ENCODE data around the gene GOT1. TPM values are rescaled to one million over a fixed set of nuclear protein-coding genes. Genes with fewer than 3 reads are reported as not detected.

The GOT1 gene
- total and polyA plus RNA-seq, 2 of the 8 experiments (the other 6 are each of a cell fraction or from before 2014, with no cell fraction given), result 16.7 to 47.0 TPM

DNA sequence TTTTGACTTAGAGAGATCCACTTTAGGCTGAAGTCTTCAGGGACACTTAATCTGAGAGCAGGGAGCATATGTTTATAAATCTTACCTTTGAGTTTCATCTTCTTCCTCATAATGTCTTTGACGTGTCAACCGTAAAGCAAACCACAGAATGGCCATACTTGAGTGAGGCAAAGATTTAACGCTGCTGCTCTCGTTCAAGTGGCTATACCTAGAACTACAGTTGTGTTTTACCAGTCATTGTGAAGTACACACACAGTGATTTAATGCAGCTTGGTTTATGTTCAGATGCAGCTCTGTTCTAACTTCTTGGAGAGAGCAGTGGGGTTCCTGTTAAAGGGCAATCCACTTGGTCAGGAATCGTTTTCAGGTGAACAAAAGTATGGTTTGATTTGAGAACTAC is 39.9 kb upstream of the GOT1 start:
- no peak for DNase-seq (ENCODE audit: low read depth in 1 of 2, low spot score in 2 of 2)
- Histone ChIP-seq H2AFZ (ENCODE audit: low read length) (no peak overlapping the region), H3K56ac (replicated peaks; ENCODE audit: insufficient read length, low read depth, low read length) (no peak overlapping the region), H3K18ac (ENCODE audit: extremely low read depth, low read length) (no peak overlapping the region), H4K20me1 (replicated peaks in 1 of 2; ENCODE audit: control insufficient read depth in 1 of 2, insufficient read depth in 2 of 2, low read length in 2 of 2) (no peaks in the 10 kb centered on the region), H2AK5ac (ENCODE audit: low read depth, low read length) (no peak overlapping the region), H3K9ac (replicated peaks in 1 of 4; ENCODE audit: extremely low read depth in 1 of 4, low read depth in 3 of 4, low read length in 3 of 4) (no peak overlapping the region), H3K14ac (ENCODE audit: insufficient read length) (no peak overlapping the region), H3K9me3 (ENCODE audit: insufficient read depth in 2 of 2, low read depth in 1 of 2, low read length in 1 of 2) (no peaks in the 10 kb centered on the region), H3K23ac (ENCODE audit: insufficient read length) (no peak overlapping the region), H3K36me3 (ENCODE audit: control insufficient read depth in 2 of 4, insufficient read depth in 4 of 4, low read length in 3 of 4) (no peaks in the 10 kb centered on the region), H3K23me2 (ENCODE audit: low read depth, low read length) (no peaks in the 10 kb centered on the region), H3K79me2 (ENCODE audit: control insufficient read depth in 1 of 2, insufficient read depth in 2 of 2, low read length in 2 of 2) (no peaks in the 10 kb centered on the region), H3K79me1 (ENCODE audit: low read depth, low read length) (no peaks in the 10 kb centered on the region), H3K4me2 (ENCODE audit: insufficient read depth in 1 of 2, low read depth in 2 of 2, low read length in 2 of 2) (no peak overlapping the region), H2BK12ac (ENCODE audit: low read depth, low read length) (no peak overlapping the region), H2BK20ac (ENCODE audit: low read length) (no peak overlapping the region), H4K5ac (ENCODE audit: insufficient read length, low read depth, low read length) (no peak overlapping the region), H4K91ac (replicated peaks; ENCODE audit: insufficient read length, low read length) (no peak overlapping the region), H4K8ac (ENCODE audit: extremely low read depth, insufficient read depth, low read length) (no peak overlapping the region), H3K4me1 (replicated peaks in 1 of 4; ENCODE audit: control insufficient read depth in 3 of 4, insufficient read depth in 4 of 4, low read length in 3 of 4) (no peaks in the 10 kb centered on the region), H3K4ac (replicated peaks; ENCODE audit: insufficient read length, low read depth, low read length) (no peak overlapping the region), H2BK15ac (ENCODE audit: low read length) (no peak overlapping the region), H2BK5ac (ENCODE audit: low read depth, low read length) (no peak overlapping the region), H2BK120ac (replicated peaks; ENCODE audit: low read depth, low read length) (no peak overlapping the region), H3K27me3 (replicated peaks in 1 of 4; ENCODE audit: control insufficient read depth in 3 of 4, extremely low read depth in 1 of 4, insufficient read depth in 3 of 4, low read length in 3 of 4) (no peaks in the 10 kb centered on the region), H3K27ac (ENCODE audit: low read depth, low read length) (no peak overlapping the region), H3K4me3 (ENCODE audit: extremely low read depth in 1 of 4, insufficient read depth in 2 of 4, low read depth in 3 of 4, low read length in 4 of 4) (no peak overlapping the region)
- FAIRE-seq, result no peak
- 77% methylated on average over 5 of the region's 5 CpGs; no CpG with 5 or more reads in 1 of the 2 experiments for WGBS, 2 experiments (ENCODE audit: extremely low coverage in 1 of 2, insufficient coverage in 1 of 2, insufficient read length in 1 of 2, insufficient replicate concordance in 2 of 2, low coverage in 1 of 2, low lambda C conversion rate in 2 of 2, missing lambda C conversion rate in 1 of 2)
- ChIA-PET POLR2A (ENCODE audit: partially characterized antibody) (no interaction called here), CTCF (ENCODE audit: partially characterized antibody) (interaction anchor here (0.8 to 3.4 kb wide), 6 partner anchors 9 to 77 kb away, joined by 3 to 18 read pairs (median 3); no protein-coding TSS in a partner anchor)
- TF ChIP-seq, protein P1, sequence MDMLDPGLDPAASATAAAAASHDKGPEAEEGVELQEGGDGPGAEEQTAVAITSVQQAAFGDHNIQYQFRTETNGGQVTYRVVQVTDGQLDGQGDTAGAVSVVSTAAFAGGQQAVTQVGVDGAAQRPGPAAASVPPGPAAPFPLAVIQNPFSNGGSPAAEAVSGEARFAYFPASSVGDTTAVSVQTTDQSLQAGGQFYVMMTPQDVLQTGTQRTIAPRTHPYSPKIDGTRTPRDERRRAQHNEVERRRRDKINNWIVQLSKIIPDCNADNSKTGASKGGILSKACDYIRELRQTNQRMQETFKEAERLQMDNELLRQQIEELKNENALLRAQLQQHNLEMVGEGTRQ (IDR thresholded peaks at IDR 0.05; ENCODE audit: low read length), result no peak

All from H1 (cell line).